ENCODE results near the gene SERPINB6.

Gene SERPINB6

GRCh38 chr6:2964793-2965505, 6.4 kb downstream of the SERPINB6 start:
- no peak for DNase-seq
- Mint-ChIP-seq H3K4me1 (peaks cover 17 to 22% of the 10 kb centered on the region in 2 donors), H3K36me3 (peaks cover 0 to 4% of the 10 kb centered on the region in 2 donors)

GRCh38 chr6:2963756-2964155, 7.6 kb downstream of the SERPINB6 start:
- Mint-ChIP-seq H3K27me3 (no peaks in the 10 kb centered on the region), H3K4me1 (peaks cover 17 to 21% of the 10 kb centered on the region in 2 donors), H3K36me3 (peaks cover 0 to 4% of the 10 kb centered on the region in 2 donors), H3K27ac (no peak overlapping the region), H3K9me3 (no peaks in the 10 kb centered on the region), H3K4me3 (no peak overlapping the region)
- DNase-seq (no peak), ATAC-seq (replicated peaks) (no peak)

More at GRCh38 chr6:2964793-2965505, 6.4 kb downstream of the SERPINB6 start:
- no peaks in the 10 kb centered on the region for H3K27me3 Mint-ChIP-seq
- ATAC-seq (replicated peaks) = no peak
- no peak overlapping the region for H3K4me3 Mint-ChIP-seq
- no peak overlapping the region for H3K27ac Mint-ChIP-seq
- H3K9me3 Mint-ChIP-seq = no peaks in the 10 kb centered on the region

GRCh38 chr6:2962636-2963035, 8.7 kb downstream of the SERPINB6 start:
- Mint-ChIP-seq H3K36me3 (no peaks in the 10 kb centered on the region), H3K4me1 (peaks cover 21 to 29% of the 10 kb centered on the region in 2 donors), H3K27ac (no peak overlapping the region), H3K4me3 (no peak overlapping the region), H3K27me3 (no peaks in the 10 kb centered on the region), H3K9me3 (no peaks in the 10 kb centered on the region)
- DNase-seq (no peak), ATAC-seq (replicated peaks) (no peak)

GRCh38 chr6:2962004-2962403, 9.4 kb downstream of the SERPINB6 start:
- H3K36me3 Mint-ChIP-seq = no peaks in the 10 kb centered on the region
- DNase-seq (no peak), ATAC-seq (replicated peaks) (no peak)
- no peaks in the 10 kb centered on the region for H3K9me3 Mint-ChIP-seq
- no peak overlapping the region for H3K4me3 Mint-ChIP-seq
- no peaks in the 10 kb centered on the region for H3K27me3 Mint-ChIP-seq
- peaks cover 19 to 26% of the 10 kb centered on the region in 2 donors for H3K4me1 Mint-ChIP-seq
- H3K27ac Mint-ChIP-seq = peak overlapping the region; percentile 10

GRCh38 chr6:2961506-2961905, 9.9 kb downstream of the SERPINB6 start:
- ATAC-seq (replicated peaks) (no peak), DNase-seq (no peak)
- H3K27ac Mint-ChIP-seq = no peak overlapping the region
- H3K9me3 Mint-ChIP-seq = no peaks in the 10 kb centered on the region
- H3K4me3 Mint-ChIP-seq = no peak overlapping the region
- peaks cover 17 to 25% of the 10 kb centered on the region in 2 donors for H3K4me1 Mint-ChIP-seq
- no peaks in the 10 kb centered on the region for H3K27me3 Mint-ChIP-seq
- no peaks in the 10 kb centered on the region for H3K36me3 Mint-ChIP-seq

GRCh38 chr6:2960935-2961334, 10.4 kb downstream of the SERPINB6 start:
- Mint-ChIP-seq H3K9me3 (no peaks in the 10 kb centered on the region), H3K4me3 (no peak overlapping the region), H3K27me3 (no peaks in the 10 kb centered on the region), H3K27ac (no peak overlapping the region), H3K4me1 (peaks cover 17 to 20% of the 10 kb centered on the region in 2 donors), H3K36me3 (peaks cover 0 to 4% of the 10 kb centered on the region in 2 donors)
- ATAC-seq (replicated peaks) (no peak), DNase-seq (no peak)

GRCh38 chr6:2959909-2960719, 11.3 kb downstream of the SERPINB6 start:
- no peaks in the 10 kb centered on the region for H3K27me3 Mint-ChIP-seq
- no peaks in the 10 kb centered on the region for H3K9me3 Mint-ChIP-seq
- H3K4me3 Mint-ChIP-seq = no peak overlapping the region
- DNase-seq (no peak), ATAC-seq (replicated peaks) (no peak)
- H3K4me1 Mint-ChIP-seq = peaks cover 17 to 20% of the 10 kb centered on the region in 2 donors
- H3K27ac Mint-ChIP-seq = no peak overlapping the region
- H3K36me3 Mint-ChIP-seq = peaks cover 0 to 4% of the 10 kb centered on the region in 2 donors

GRCh38 chr6:2958776-2959175, 12.6 kb downstream of the SERPINB6 start:
- ATAC-seq (replicated peaks) (no peak), DNase-seq (no peak)
- peaks cover 17 to 20% of the 10 kb centered on the region in 2 donors for H3K4me1 Mint-ChIP-seq
- H3K9me3 Mint-ChIP-seq = no peaks in the 10 kb centered on the region
- H3K27ac Mint-ChIP-seq = peak overlapping the region; percentile 84
- H3K27me3 Mint-ChIP-seq = no peaks in the 10 kb centered on the region
- H3K36me3 Mint-ChIP-seq = peaks cover 0 to 4% of the 10 kb centered on the region in 2 donors
- no peak overlapping the region for H3K4me3 Mint-ChIP-seq

- H3K9me3 Mint-ChIP-seq = no peaks in the 10 kb centered on the region
- no peak for DNase-seq
- peak overlapping the region; percentile 84 for H3K27ac Mint-ChIP-seq
These were observed 13.0 kb downstream of the SERPINB6 start for GRCh38 chr6:2958331-2958711.

GRCh38 chr6:2957696-2958330, 13.6 kb downstream of the SERPINB6 start:
- H3K27me3 Mint-ChIP-seq = no peaks in the 10 kb centered on the region
- peak overlapping the region; percentile 27 for H3K27ac Mint-ChIP-seq
- H3K36me3 Mint-ChIP-seq = peaks cover 0 to 8% of the 10 kb centered on the region in 2 donors
- DNase-seq (no peak), ATAC-seq (replicated peaks) (peak in 1 of 2 donors; percentile 20)
- no peaks in the 10 kb centered on the region for H3K9me3 Mint-ChIP-seq
- no peak overlapping the region for H3K4me3 Mint-ChIP-seq
- H3K4me1 Mint-ChIP-seq = peaks cover 13 to 23% of the 10 kb centered on the region in 2 donors

More at GRCh38 chr6:2958331-2958711, 13.0 kb downstream of the SERPINB6 start:
- Mint-ChIP-seq H3K4me3 (no peak overlapping the region), H3K27me3 (no peaks in the 10 kb centered on the region), H3K36me3 (peaks cover 0 to 4% of the 10 kb centered on the region in 2 donors), H3K4me1 (peaks cover 13 to 20% of the 10 kb centered on the region in 2 donors)
- peak; percentile 57 to 59 for ATAC-seq (replicated peaks)

- Mint-ChIP-seq H3K9me3 (no peaks in the 10 kb centered on the region), H3K4me3 (no peak overlapping the region), H3K27me3 (no peaks in the 10 kb centered on the region), H3K36me3 (peaks cover 3 to 12% of the 10 kb centered on the region in 2 donors), H3K27ac (peak overlapping the region; percentile 27), H3K4me1 (peaks cover 13 to 27% of the 10 kb centered on the region in 2 donors)
- DNase-seq = no peak
- no peak for ATAC-seq (replicated peaks)
These were observed 14.3 kb downstream of the SERPINB6 start for GRCh38 chr6:2956930-2957685.

GRCh38 chr6:2953098-2953497, 18.3 kb downstream of the SERPINB6 start:
- ATAC-seq (replicated peaks) = no peak
- Mint-ChIP-seq H3K4me3 (no peak overlapping the region), H3K27ac (no peak overlapping the region), H3K4me1 (peaks cover 13 to 21% of the 10 kb centered on the region in 2 donors), H3K36me3 (peaks cover 19 to 32% of the 10 kb centered on the region in 2 donors), H3K9me3 (no peaks in the 10 kb centered on the region), H3K27me3 (no peaks in the 10 kb centered on the region)
- DNase-seq = no peak

- Mint-ChIP-seq H3K27me3 (no peaks in the 10 kb centered on the region), H3K4me3 (peak overlapping the region in 1 of 2 donors; percentile 80), H3K9me3 (no peaks in the 10 kb centered on the region), H3K4me1 (peaks cover 14 to 17% of the 10 kb centered on the region in 2 donors), H3K36me3 (peaks cover 23 to 37% of the 10 kb centered on the region in 2 donors), H3K27ac (no peak overlapping the region)
- ATAC-seq (replicated peaks) (peak; percentile 74 to 95), DNase-seq (no peak)
These were observed 18.7 kb downstream of the SERPINB6 start for GRCh38 chr6:2952557-2953095.

All from stimulated activated naive B cell treated with anti-CD40 and anti-IgM and Interleukin-4, amounts not matched to agents 10 μg/mL and 1 μg/mL and 100 μg/mL, for 72 hours (primary cell).